ENCODE results near the gene LRIT1.

- TF ChIP-seq YY1 (IDR thresholded peaks at IDR 0.05; ENCODE audit: low read depth) (no peak), CTCF (IDR thresholded peaks at IDR 0.05) (no peak), REST (IDR thresholded peaks at IDR 0.05; ENCODE audit: low read depth, low read length) (no peak), FOXM1 (IDR thresholded peaks at IDR 0.05; ENCODE audit: low read depth) (no peak), GABPA (IDR thresholded peaks at IDR 0.05; ENCODE audit: low read depth) (no peak), EZH2phosphoT487 (IDR thresholded peaks at IDR 0.05; ENCODE audit: borderline replicate concordance, low read depth) (no peak), SIN3A (IDR thresholded peaks at IDR 0.05; ENCODE audit: borderline replicate concordance, low read depth, low read length) (no peak), RXRA (IDR thresholded peaks at IDR 0.05; ENCODE audit: borderline replicate concordance, low read depth) (no peak)
Measured at GRCh38 chr10:84193846-84194423, 47.4 kb downstream of the LRIT1 start.
